ENCODE measurements around the gene DAB2.

The DAB2 gene

DNA sequence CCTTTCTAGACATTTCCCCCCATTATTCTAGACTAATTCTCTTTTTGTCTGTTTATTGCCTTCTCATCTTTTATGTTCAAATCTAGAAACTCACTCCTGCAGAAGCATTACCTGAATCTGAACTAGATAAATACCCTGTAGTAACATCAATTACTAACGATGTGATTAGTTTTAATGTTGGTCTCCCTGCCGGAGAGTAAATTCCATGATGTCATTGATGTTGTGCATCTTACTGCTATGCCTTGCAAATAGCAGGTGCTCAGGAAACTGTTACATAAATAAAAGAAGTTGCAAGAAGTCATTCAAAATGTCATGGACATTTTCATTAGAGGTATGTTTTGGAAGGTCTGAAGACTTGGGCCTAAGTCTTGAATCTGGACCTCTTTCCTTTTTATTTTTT lies 37.5 kb downstream of the DAB2 start:
- DNase-seq (ENCODE audit: low read depth in 2 of 2, low spot score in 1 of 2): no peak

DNA sequence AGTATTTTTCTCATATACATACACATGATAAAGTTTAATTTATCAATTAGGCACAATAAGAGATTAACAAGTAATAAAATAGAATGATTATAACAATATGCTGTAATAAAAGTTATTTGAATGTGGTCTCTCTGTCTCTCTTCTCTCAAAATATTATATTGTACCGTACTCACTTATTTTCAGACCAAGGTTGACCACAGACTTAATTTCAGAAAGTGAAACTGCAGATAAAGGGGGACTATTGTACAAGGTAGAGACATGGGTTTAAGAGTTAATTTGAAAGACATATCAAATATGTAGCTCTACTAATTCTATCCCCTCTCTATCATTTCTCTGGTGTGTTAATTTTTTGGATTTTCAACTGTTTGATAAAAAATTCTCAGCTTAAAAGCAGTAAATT lies 40.5 kb downstream of the DAB2 start:
- DNase-seq (ENCODE audit: low read depth in 2 of 2, low spot score in 1 of 2): no peak

DNA sequence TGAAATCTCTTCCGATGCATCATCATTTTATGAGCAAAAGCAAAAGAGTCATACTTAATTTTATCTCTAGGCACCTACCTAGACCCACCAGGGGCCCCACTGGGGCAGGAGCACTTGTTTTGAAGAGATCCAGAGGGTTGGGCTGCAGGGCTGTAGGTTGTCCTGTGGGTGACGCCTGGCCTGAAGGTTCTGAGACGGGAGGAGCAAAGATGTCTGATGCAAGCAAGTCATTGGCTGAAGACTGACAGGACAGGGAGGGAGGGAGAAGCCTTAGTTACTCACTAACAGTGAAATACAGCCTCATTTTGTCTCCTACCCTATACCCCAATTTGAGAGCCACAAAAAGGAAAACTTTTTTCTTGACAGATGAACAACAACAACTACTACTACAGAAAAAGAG lies 43.4 kb downstream of the DAB2 start:
- no peak for DNase-seq (ENCODE audit: low read depth in 2 of 2, low spot score in 1 of 2)

DNA sequence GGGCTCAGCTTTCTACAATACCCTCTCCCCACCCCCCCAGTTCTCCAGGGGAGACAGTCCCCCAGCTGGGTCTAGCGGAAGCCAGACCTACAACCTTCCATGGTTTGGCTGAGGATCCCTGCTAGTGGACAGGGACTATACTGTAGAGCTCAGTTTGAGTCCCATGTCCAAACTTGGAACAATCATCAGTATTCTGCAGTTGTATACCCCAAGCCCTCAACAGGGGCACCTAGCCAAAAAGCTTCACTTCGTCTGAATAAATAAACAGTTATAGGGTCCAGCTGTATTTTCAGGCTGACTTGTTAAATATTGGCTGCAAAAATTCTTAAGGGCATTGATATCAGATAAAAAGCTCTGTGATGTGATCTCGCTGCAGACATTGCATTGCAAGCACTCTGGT lies 45.1 kb downstream of the DAB2 start:
- no peak for DNase-seq (ENCODE audit: low read depth in 2 of 2, low spot score in 1 of 2)

DNA sequence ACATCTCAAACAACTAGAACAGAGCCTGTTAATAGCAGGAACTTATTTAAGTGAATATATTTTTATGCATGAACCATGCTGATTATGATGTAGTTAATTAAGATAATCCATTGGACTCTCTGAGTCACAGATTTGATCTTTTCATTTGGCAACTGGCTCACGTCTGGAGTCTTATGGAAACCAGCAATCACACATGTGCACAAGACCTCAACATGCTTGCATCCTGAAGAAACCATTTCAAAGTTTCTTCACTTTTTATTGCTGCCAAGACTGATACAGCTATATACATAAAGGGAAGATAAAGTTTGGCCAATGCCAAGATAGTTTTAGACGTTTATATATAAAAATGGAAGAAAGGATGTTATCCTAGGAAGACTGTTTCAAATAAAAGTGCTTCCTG lies 47.2 kb downstream of the DAB2 start:
- DNase-seq (ENCODE audit: low read depth in 2 of 2, low spot score in 1 of 2): no peak

DNA sequence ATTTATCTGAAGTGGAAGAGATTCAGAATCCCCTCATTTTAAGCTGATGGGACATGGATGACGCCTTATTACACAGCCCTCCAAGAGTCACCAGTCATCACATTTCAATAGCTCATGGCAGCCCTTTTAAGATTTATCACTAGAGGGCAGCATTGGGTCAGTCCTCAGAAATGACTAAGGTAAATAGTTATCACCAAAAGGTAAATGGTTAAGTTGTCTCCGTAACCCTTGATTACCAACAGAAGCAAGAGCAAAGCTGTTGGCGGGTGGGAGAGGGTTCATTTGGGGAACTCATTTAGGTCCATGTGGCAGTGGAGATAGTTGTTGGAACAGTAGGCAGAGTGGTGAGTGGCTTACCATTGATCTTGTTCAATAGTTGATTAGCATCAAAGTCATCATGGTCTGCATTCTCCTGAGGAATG lies 48.5 kb downstream of the DAB2 start:
- no peak for DNase-seq (ENCODE audit: low read depth in 2 of 2, low spot score in 1 of 2)

DNA sequence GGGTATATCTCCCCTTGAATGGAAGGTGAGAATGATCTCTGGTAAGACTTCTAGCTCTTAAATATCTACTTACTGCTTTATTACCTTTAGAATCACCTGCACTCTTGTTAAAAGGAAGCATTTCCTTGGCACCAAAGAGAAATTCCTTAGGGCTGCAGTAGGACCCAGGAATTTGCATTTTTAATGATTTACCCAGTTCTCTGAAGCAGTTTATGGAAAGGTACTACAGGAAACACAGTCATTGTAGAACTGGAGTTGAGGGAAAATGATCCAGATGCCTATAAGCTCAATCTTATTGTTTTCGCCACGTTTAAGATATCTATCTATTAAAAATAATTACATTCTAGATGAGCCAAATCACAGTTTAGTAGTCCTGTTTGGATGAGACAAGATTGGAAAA lies 51.0 kb downstream of the DAB2 start:
- no peak for DNase-seq (ENCODE audit: low read depth in 2 of 2, low spot score in 1 of 2)

DNA sequence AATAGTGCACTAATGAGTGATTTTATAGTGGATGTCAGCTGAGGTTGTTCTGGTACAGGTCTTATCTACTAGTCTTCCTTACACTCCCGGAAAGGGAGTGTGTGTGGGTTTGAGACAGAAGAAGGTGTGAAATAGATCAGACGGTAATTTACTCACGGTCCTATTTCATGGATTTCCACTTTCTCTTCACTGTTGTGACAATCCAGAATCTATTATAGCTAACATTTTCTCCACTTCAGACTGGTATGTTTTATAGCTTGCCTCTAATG lies 53.5 kb downstream of the DAB2 start:
- DNase-seq (ENCODE audit: low read depth in 2 of 2, low spot score in 1 of 2): no peak

DNA sequence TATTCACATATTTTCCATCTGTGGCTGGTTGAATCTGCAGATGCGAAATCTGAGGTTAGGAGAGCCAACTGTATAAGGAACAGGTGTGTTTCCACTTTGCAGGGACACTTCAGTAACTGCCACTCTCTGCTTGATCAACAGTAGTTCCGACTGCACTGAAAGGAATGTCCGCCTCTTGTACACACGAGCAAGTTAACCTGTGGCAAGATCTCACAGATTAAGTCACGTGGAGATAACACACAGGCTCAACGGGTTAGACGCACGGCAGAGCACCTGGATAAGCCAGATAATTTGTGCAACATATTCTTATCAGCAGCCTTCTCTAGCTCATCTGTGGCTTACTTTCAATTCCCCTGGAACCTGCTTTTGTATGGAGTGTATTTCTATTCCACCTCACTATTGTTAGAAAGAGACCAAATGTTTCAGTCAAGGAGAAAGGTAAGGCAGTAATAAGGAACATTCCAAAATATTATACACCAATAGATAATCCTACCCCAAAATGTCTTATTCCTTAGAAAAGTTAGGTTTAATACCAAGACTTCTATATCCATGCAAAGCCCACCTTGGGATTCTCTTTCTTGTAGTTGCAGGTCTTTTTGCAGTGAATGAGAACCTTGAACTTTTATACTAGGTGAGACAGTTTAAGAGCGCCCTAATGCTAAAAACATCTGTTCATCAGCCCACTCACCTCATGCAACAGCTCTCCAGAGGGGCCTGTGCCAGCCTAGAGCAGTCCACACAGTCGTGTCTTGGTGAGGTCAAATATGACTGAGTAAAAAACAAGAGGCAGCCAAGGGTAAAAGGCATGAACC lies 54.0 kb downstream of the DAB2 start:
- DNase-seq (ENCODE audit: low read depth in 2 of 2, low spot score in 1 of 2): no peak

DNA sequence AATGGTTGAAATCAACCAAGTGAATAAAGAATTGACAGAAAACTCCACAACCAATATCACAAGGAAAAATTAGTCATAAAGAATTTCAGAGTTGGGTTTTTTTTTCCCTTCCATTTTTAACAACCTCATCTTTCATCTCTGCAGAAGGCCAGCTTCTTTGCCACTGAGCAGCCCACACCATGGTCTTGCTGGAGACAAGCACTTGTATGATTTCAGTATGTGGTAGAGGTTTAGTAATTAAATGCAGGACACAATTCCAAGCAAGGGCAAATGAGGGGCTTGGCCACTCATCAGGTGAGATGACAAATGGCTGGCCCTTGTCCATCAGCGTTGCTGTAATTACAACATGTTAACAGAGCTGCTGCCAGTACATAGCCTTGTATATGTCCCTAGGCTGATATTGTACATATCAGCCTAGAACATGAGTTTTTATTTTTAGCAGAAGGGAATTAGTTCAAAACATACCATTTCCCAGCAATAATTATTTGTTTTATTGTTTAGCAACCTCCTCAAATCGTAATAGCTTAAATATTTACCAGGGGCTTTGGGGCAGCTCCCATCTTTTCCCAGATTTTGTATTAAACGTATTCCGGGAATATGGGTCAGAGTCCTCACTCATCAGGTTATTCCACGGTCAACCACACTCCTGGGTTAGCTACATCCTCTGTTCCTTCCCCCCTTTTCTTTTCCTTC lies 55.5 kb downstream of the DAB2 start:
- no peak for DNase-seq (ENCODE audit: low read depth in 2 of 2, low spot score in 1 of 2)

DNA sequence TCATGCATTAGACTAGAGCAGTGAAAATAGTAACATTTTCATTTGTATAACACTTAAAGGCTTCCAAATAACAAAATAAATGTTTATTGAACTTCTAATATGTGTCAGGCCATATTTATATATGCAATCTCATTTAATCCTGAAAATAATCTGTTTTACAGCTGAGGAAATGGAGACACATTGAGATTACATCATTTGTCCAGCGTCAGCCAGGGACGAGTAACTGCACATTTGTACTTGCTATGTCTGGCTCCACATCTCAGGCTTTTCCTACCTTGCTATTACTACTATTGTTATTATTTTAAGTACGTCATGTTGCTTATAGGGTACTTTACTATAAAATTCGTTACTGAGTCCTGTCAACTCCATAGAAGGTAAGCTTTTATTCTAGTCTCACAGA lies 56.7 kb downstream of the DAB2 start:
- no peak for DNase-seq (ENCODE audit: low read depth in 2 of 2, low spot score in 1 of 2)

DNA sequence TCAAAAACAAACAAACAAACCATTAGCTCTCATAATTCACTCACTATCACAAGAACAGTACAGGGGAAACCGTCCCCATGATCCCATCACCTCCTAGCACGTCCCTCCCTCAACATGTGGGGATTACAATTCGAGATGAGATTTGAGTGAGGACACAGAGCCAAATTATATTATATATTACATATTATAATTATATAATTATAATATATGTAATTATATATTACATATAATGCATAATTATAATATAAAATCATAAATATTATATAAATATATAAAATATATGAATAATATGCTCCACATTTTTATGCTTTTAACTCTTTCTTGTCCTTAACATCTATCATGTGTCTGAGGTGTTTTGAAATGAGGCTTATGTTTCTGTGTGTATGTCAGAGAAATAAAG lies 57.1 kb downstream of the DAB2 start:
- DNase-seq (ENCODE audit: low read depth in 2 of 2, low spot score in 1 of 2): no peak

DNA sequence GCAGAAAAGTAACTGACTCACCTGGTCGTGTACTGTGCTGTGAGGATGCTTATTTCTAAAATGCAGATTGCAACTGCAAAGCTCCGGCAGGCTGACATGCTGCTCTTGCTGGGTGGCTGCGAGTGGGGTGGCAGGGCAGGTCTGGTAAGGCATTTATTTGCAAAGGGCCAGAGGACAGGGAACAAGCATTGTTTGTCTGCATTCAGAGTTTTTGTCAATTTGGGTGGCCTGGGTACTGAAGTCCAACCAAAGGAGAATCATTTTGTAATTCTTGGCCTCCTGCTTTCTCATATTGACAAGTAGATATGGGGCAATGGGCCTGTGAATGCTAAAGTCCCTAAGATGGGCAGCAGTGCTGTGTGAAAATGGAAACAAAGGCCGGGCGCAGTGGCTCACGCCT lies 60.4 kb downstream of the DAB2 start, which contains the start of gene C9:
Gene C9 (minus strand): TSS at position 129 of the 400 bp plus-strand sequence. CDS start 31 bp downstream, at position 98.
- no peak for DNase-seq (ENCODE audit: low read depth in 2 of 2, low spot score in 1 of 2)

DNA sequence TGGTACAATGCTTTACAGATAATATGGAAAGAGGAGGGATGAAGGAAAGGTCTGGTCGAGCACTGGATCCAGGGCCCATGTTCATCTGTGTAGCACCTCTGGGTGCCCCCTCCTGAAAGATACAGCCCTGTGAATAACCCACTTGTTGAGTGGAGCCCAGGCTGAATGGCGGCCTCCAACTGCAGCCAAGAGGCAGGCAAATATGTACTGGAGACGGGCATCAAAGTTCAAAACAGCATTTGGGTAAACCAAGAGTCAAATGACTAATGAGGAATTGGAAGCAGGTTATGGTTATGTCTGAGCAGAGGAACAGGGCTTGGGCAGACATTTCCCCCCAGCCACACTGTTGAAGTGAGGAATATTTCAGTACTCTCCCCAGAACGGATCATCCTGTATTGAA lies 61.6 kb downstream of the DAB2 start:
- no peak for DNase-seq (ENCODE audit: low read depth in 2 of 2, low spot score in 1 of 2)

DNA sequence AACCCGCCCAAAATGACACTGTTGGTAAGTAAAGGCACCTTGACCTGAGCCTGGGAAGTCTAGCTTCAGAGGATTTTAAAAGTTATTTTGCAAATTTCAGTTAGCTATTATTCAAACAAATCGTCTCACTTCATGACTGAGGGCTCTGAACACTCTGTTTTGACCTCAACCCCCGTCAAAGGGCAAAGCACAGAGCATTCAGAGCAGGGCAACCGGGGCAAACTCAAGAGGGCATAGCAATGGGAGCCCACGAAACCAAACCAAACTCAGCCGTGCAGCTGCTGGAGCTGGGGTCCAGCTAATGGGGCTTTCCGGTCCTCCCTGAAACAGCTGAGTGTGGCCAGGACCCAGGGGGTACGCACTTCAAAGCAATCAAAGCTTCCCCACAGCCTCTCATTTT lies 62.1 kb downstream of the DAB2 start:
- DNase-seq (ENCODE audit: low read depth in 2 of 2, low spot score in 1 of 2): no peak

DNA sequence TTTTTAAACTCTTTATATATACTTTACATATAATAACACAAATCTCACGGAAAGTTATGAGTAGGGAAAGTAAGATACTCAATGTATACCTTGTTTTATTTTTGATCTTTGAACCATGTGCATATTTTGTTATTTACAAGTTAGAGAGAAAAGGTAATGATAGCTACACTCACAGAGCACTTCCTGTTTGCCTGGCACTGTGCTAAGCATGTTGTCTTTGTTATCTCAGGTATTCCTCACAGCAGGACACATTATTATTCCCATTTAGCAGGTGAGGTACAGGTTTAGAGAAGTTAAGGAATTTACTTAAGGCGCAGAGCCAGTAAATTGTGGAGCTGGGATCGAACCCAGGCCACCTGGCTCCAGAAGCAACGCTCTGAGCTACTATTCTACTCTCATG lies 63.5 kb downstream of the DAB2 start:
- DNase-seq (ENCODE audit: low read depth in 2 of 2, low spot score in 1 of 2): no peak

DNA sequence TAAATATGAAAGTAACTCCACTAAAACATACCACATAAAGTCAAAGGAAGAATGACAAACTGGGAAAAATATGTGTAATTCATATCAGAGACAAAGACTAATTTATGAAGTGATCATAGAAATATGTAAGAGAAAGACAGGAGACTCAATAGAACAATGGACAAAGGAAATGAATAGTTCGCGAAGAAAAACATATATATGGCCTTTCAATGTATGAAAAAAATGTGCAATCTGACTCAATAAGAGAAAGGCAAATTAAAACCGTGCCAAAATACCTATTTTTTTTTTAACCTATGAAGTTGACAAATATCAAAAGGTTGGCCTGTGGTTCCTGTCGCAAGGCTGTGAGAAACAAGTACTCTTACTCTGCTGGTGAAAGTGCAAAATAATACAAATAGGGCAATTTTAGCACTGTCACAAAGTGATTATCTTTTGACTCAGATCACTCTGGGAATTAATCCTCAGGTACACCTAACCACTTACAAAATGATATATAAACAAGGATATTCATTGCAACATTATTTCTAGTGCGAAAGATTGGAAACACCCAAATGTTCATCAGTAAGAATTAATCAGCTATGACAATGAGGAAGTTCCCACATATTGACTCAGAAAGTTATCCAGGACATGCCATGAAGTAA lies 64.2 kb downstream of the DAB2 start:
- DNase-seq (ENCODE audit: low read depth in 2 of 2, low spot score in 1 of 2): no peak

DNA sequence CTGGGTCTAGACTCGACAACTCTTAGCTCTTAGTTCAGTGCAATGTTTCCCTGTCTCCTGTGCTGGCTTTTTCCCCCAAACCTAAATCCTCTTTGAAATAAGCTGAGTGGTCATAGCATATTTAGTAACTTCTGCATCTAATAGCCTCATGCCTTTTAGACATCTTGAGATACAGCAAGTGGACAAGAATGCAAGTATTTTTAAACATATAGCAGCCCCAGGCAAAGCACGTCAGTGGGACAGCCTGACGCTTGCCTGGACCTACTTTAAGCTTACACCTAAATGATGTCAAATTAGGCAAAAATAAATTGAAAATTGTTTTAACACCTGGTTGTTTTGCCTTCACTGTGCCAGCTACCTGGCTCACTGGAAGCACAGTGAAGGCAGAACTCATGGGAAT lies 68.5 kb downstream of the DAB2 start:
- DNase-seq (ENCODE audit: low read depth in 2 of 2, low spot score in 1 of 2): no peak

DNA sequence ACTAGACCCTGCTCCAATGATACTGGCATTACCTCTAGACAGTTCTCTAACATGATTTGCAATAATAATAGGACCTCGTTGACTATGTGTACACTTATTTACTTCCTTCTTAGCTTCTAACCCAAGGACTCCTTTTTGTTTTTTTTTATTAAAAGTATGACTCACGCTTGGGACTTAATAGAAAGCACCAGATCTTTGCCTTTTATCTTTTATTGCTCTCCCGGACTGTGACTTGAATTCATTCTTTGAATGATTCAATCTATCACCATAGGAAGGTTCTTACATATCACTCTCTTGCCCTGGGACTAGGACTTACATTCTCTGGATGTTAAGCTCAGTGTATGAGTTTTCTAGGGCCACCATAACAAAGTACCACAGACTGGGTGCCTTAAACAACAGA lies 69.5 kb downstream of the DAB2 start:
- DNase-seq (ENCODE audit: low read depth in 2 of 2, low spot score in 1 of 2): no peak

DNA sequence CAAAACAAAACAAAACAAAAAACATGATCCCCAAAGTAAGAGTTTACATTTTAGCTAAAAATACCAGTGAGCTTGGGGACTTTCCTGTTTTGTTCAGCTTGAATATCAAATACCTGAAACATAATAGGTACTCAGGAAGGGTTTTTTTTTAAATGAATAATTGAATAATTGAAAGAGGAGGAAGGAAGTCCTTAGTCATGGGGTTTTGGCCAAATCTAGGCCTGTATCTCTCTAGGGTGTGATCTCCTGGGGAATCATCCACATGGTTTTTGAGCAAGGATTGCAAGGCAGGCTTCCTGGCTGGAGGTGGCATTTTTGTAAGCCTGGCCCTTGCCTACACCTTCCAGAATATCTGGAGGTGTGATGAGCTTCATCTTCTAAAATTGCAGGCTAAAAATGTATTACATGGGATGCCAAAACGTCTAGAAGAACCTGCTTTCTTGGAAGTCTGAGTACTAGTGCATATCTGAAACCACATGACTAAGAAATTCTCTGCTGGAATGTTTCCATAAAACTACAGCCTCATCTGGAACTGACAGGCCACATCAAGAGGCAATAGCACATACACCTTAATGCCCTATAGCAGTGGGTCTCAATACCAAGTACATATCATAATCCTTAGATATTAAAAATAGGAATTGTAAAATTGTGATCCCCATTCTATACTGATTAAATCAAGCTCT lies 70.9 kb downstream of the DAB2 start:
- DNase-seq (ENCODE audit: low read depth in 2 of 2, low spot score in 1 of 2): no peak

DNA sequence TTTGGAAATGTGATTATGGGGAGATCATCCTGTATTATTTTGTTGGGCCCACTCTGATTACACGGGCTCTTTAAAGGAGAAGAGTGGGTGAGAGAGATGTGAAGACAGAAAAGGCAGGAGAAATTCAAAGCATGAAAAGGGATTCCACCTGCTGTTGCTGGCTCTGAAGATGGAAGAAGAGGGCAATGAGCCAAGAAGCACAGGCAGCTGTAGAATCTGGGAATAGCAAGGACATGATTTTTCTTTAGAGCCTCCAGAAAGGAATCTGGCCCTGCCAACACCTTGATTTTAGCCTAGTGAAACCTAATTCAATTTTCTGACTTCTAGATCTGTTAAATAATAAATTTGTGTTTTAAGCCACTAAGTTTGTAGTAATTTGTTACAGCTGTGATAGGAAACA lies 71.8 kb downstream of the DAB2 start:
- no peak for DNase-seq (ENCODE audit: low read depth in 2 of 2, low spot score in 1 of 2)

DNA sequence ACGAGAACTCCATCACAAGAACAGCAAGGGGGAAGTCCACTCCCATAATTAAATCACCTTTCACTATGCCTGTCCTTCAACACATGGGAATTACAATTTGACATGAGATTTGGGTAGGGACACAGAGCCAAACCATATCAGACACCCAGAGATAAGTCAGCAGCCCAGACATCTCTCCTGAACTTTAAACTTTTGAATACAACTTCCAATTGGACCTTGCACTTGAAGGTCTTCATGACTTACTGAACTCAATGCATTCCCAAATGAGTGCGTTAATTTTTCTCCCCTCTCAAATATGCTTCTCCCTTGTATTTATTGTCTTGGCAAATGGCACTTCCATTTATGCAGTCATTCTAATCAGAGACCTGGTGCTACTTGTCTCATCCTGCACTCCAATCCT lies 72.6 kb downstream of the DAB2 start:
- no peak for DNase-seq (ENCODE audit: low read depth in 2 of 2, low spot score in 1 of 2)
